Panc1 (cell line): ENCODE results near the gene P2RX2. TPM values are rescaled to one million over a fixed set of nuclear protein-coding genes. Genes with fewer than 3 reads are reported as not detected.

Source experiments
- ATAC-seq: fragments of 200-7000 bp; cut with Tn5 transposase; 2 replicates; pipeline ENCODE4 v1.9.1; 2020; ENCODE audit warnings: mild to moderate bottlenecking, moderate library complexity
- BruUV-seq: library from RNA; stranded (reverse); fragments of 400-500 nt; replicated peaks from 2 replicates; lab custom pipeline; 2021; lab: Mats Ljungman, UMichigan
- CTCF ChIA-PET: fragments of 300-600 bp; sonication (Branson Sonifier 250); formaldehyde crosslinking; loops from one replicate; lab custom pipeline; 2022; ENCODE audit warnings: antibody characterized with exemption; lab: Charles Lee
- POLR2A ChIA-PET: fragments of 300-600 bp; sonication (Branson Sonifier 250); formaldehyde crosslinking; loops from one replicate; lab custom pipeline; 2022; ENCODE audit warnings: antibody characterized with exemption; lab: Charles Lee
- DNase-seq: peaks from one replicate; pipeline ENCODE4 v3.0.0-alpha.2; 2010; ENCODE audit warnings: low read depth, low spot score
- H3K27ac ChIP-seq: 2 replicates; pipeline ENCODE4 v1.5.1; 2011; ENCODE audit warnings: mild to moderate bottlenecking, low read length, inconsistent platforms
- H3K27me3 ChIP-seq: fragments of 200-500 bp; sonication (Bioruptor generic); 2 replicates; pipeline ENCODE4 v1.6.0; 2014; ENCODE audit warnings: low read length, inconsistent platforms; ENCODE audit not compliant: control insufficient read depth, insufficient read depth
- H3K36me3 ChIP-seq: fragments of 200-500 bp; sonication (Bioruptor generic); 2 replicates; pipeline ENCODE4 v1.5.1; 2014; ENCODE audit warnings: inconsistent platforms, mild to moderate bottlenecking, low read length, moderate library complexity; ENCODE audit not compliant: control insufficient read depth, insufficient read depth
- H3K4me1 ChIP-seq: 2 replicates; pipeline ENCODE4 v1.5.1; 2011; ENCODE audit warnings: inconsistent platforms, mild to moderate bottlenecking, low read length, moderate library complexity; ENCODE audit not compliant: control insufficient read depth, insufficient read depth
- H3K4me3 ChIP-seq, 2 experiments: 2 replicates each; pipeline ENCODE4 v1.5.1; 2011 to 2012; ENCODE audit warnings: low read depth in 2 of 2, low read length in 2 of 2, mild to moderate bottlenecking in 2 of 2, inconsistent platforms in 1 of 2, moderate library complexity in 1 of 2
- H3K9me3 ChIP-seq: fragments of 200-500 bp; sonication (Bioruptor generic); 2 replicates; pipeline ENCODE4 v1.5.1; 2014; ENCODE audit warnings: low read depth, mild to moderate bottlenecking, inconsistent platforms, low read length, moderate library complexity; ENCODE audit not compliant: control insufficient read depth, insufficient read depth
- CTCF ChIP-seq: fragments of 450-650 bp; IDR thresholded peaks from 2 replicates; pipeline ENCODE4 v1.5.1; 2017; ENCODE audit warnings: mild to moderate bottlenecking
- POLR2AphosphoS5 ChIP-seq: IDR thresholded peaks from 2 replicates; pipeline ENCODE4 v1.6.1; 2012; ENCODE audit warnings: mild to moderate bottlenecking, low read depth, low read length, moderate library complexity
- REST ChIP-seq, 2 experiments: IDR thresholded peaks; 2 replicates each; pipeline ENCODE4 v1.6.1; 2011 to 2012; ENCODE audit warnings: low read depth in 2 of 2, control low read depth in 1 of 2, low read length in 1 of 2, mild to moderate bottlenecking in 1 of 2, moderate library complexity in 1 of 2; ENCODE audit not compliant: insufficient read depth in 1 of 2
- SIN3A ChIP-seq: IDR thresholded peaks from 2 replicates; pipeline ENCODE4 v1.6.1; 2012; ENCODE audit warnings: low read depth, mild to moderate bottlenecking, low read length, moderate library complexity, borderline replicate concordance; ENCODE audit not compliant: insufficient read depth
- TCF7L2 ChIP-seq: IDR thresholded peaks from 2 replicates; pipeline ENCODE4 v1.6.1; 2011; ENCODE audit warnings: mild to moderate bottlenecking, low read depth, low read length, inconsistent platforms
- in situ Hi-C: cut with HindIII; loops from 2 replicates; pipeline ENCODE4 v1.10.0; 2016; ENCODE audit warnings: low sequenced_read_pairs, low pct_unique_long_range_greater_than_20kb
- intact Hi-C: fragments of 100-400 bp; cut with micrococcal nuclease; formaldehyde crosslinking; loops from one replicate; pipeline ENCODE4 v1.10.0; 2022; ENCODE audit not compliant: unreplicated experiment
- total RNA-seq: library from RNA; stranded (reverse); gene quantifications from one replicate; pipeline ENCODE4 v1.2.1, GENCODE V29; 2021; ENCODE audit not compliant: unreplicated experiment

P2RX2 gene
- total RNA-seq, 1 experiment from 2014 or later = 1.2 TPM

GRCh38 chr12:132583411-132583710, 35.2 kb upstream of the P2RX2 start:
- Histone ChIP-seq H3K27ac (no peak overlapping the region), H3K4me3 (no peak overlapping the region), H3K4me1 (no peaks in the 10 kb centered on the region), H3K36me3 (no peaks in the 10 kb centered on the region), H3K27me3 (no peaks in the 10 kb centered on the region), H3K9me3 (no peaks in the 10 kb centered on the region)
- DNase-seq (no peak), ATAC-seq (no peak)
- POLR2A ChIA-PET = no interaction called here
- intact Hi-C loops (no loop called here), in situ Hi-C loops (no loop called here)
- TF ChIP-seq SIN3A (no peak), REST (IDR thresholded peaks at IDR 0.05; ENCODE audit: insufficient read depth in 1 of 2, low read depth in 2 of 2, low read length in 1 of 2) (no peak)
- CTCF ChIA-PET = no interaction called here
- BruUV-seq = no TSS peak

GRCh38 chr12:132583736-132584135, 34.8 kb upstream of the P2RX2 start:
- no peaks in the 10 kb centered on the region for H3K36me3 ChIP-seq
- no peak overlapping the region for H3K27ac ChIP-seq
- H3K4me1 ChIP-seq = no peaks in the 10 kb centered on the region
- intact Hi-C loops (no loop called here), in situ Hi-C loops (no loop called here)
- CTCF ChIA-PET = no interaction called here
- no peak for ATAC-seq
- no peak for DNase-seq
- POLR2A ChIA-PET = no interaction called here
- no TSS peak for BruUV-seq
- H3K27me3 ChIP-seq = no peaks in the 10 kb centered on the region
- H3K9me3 ChIP-seq = no peaks in the 10 kb centered on the region
- no peak for TF ChIP-seq CTCF
- TF ChIP-seq TCF7L2 = no peak
- no peak for TF ChIP-seq SIN3A
- TF ChIP-seq POLR2AphosphoS5 = no peak
- no peak for TF ChIP-seq REST (IDR thresholded peaks at IDR 0.05; ENCODE audit: insufficient read depth in 1 of 2, low read depth in 2 of 2, low read length in 1 of 2)
- H3K4me3 ChIP-seq = no peak overlapping the region
